HCT116 (cell line): ENCODE data around the gene NKX6-1. TPM values are rescaled to one million over a fixed set of nuclear protein-coding genes. Genes with fewer than 3 reads are reported as not detected.

Experiments used
- ATAC-seq: fragments of 200-7000 bp; cut with Tn5 transposase; 2 replicates; pipeline ENCODE4 v1.9.1; 2020; ENCODE audit warnings: mild to moderate bottlenecking, moderate library complexity
- BruUV-seq: library from RNA; stranded (reverse); fragments of 400-500 nt; replicated peaks from 2 replicates; lab custom pipeline; 2021; lab: Mats Ljungman, UMichigan
- CTCF ChIA-PET: fragments of 300-600 bp; sonication (Branson Sonifier 250); formaldehyde crosslinking; loops from one replicate; lab custom pipeline; 2021; ENCODE audit warnings: antibody characterized with exemption; lab: Charles Lee
- POLR2A ChIA-PET: fragments of 300-600, 350-600 bp; sonication (Branson Sonifier 250); formaldehyde crosslinking; loops from one replicate; lab custom pipeline; 2021; ENCODE audit warnings: antibody characterized with exemption; lab: Charles Lee
- RAD21 ChIA-PET, 2 experiments: fragments of 300-600 bp; sonication (Branson Sonifier 250); formaldehyde crosslinking; loops; one replicate each; lab custom pipeline; 2023; ENCODE audit warnings: low total read pairs in 2 of 2; ENCODE audit not compliant: uncharacterized antibody in 2 of 2, unreplicated experiment in 2 of 2, low non-redundant PET in 1 of 2; lab: Charles Lee
- DNase-seq: peaks from one replicate; pipeline ENCODE4 v3.0.0-alpha.2; 2010; ENCODE audit warnings: low read depth, low spot score
- H2AFZ ChIP-seq: fragments of 200-600 bp; shearing (Covaris generic), sonication (generic); 2 replicates; pipeline ENCODE4 v1.6.1; 2017; ENCODE audit warnings: low read depth, mixed run types, mixed read lengths, antibody characterized with exemption, low read length; ENCODE audit not compliant: poor library complexity, severe bottlenecking
- H3K27ac ChIP-seq: 2 replicates; pipeline ENCODE4 v1.5.1; 2012; ENCODE audit warnings: low read depth, low read length
- H3K27me3 ChIP-seq: fragments of 200-600 bp; sonication (generic); 2 replicates; pipeline ENCODE4 v1.6.1; 2016; ENCODE audit warnings: mixed run types, low read length, mixed read lengths; ENCODE audit not compliant: insufficient read depth
- H3K36me3 ChIP-seq, 2 experiments: fragments of 200-500 bp in 1 of 2; fragments of 200-600 bp in 1 of 2; sonication (Bioruptor generic) in 1 of 2; sonication (generic) in 1 of 2; 2 replicates each; pipeline versions ENCODE4 v1.5.1 to v1.6.1; 2014 to 2016; ENCODE audit warnings: low read length in 2 of 2, inconsistent platforms in 1 of 2, mixed read lengths in 1 of 2, mixed run types in 1 of 2; ENCODE audit not compliant: insufficient read depth in 2 of 2, control insufficient read depth in 1 of 2
- H3K4me1 ChIP-seq, 2 experiments: fragments of 200-600 bp in 1 of 2; sonication (generic) in 1 of 2; 2 replicates each; pipeline versions ENCODE4 v1.5.1 to v1.6.1; 2012 to 2017; ENCODE audit warnings: low read length in 2 of 2, inconsistent platforms in 1 of 2, mild to moderate bottlenecking in 1 of 2, mixed read lengths in 1 of 2, mixed run types in 1 of 2, moderate library complexity in 1 of 2; ENCODE audit not compliant: insufficient read depth in 2 of 2, control insufficient read depth in 1 of 2
- H3K4me2 ChIP-seq: fragments of 200-600 bp; sonication (generic); 2 replicates; pipeline ENCODE4 v1.6.1; 2017; ENCODE audit warnings: mixed run types, low read length, mixed read lengths
- H3K4me3 ChIP-seq, 2 experiments: fragments of 200-600 bp in 1 of 2; sonication (generic) in 1 of 2; replicated peaks in 1 of 2; 2 replicates each; pipeline ENCODE4 v1.5.1; 2011 to 2016; ENCODE audit warnings: low read length in 2 of 2, control low read depth in 1 of 2, low read depth in 1 of 2, mild to moderate bottlenecking in 1 of 2, mixed read lengths in 1 of 2, mixed run types in 1 of 2
- H3K79me2 ChIP-seq: fragments of 200-600 bp; sonication (generic); 2 replicates; pipeline ENCODE4 v1.6.1; 2017; ENCODE audit warnings: mild to moderate bottlenecking, mixed run types, low read length, moderate library complexity, mixed read lengths; ENCODE audit not compliant: insufficient read depth
- H3K9ac ChIP-seq: fragments of 200-600 bp; sonication (generic); 2 replicates; pipeline ENCODE4 v1.6.1; 2016; ENCODE audit warnings: low read length, mixed read lengths
- H3K9me2 ChIP-seq: fragments of 200-600 bp; sonication (generic), shearing (Covaris generic); 2 replicates; pipeline ENCODE4 v1.6.1; 2017; ENCODE audit warnings: mixed run types, mild to moderate bottlenecking, moderate library complexity; ENCODE audit not compliant: insufficient read depth
- H3K9me3 ChIP-seq, 2 experiments: fragments of 200-500 bp in 1 of 2; fragments of 200-600 bp in 1 of 2; sonication (Bioruptor generic) in 1 of 2; sonication (generic) in 1 of 2; 2 replicates each; pipeline ENCODE4 v1.6.1; 2014 to 2017; ENCODE audit warnings: low read length in 2 of 2, mixed read lengths in 2 of 2, inconsistent platforms in 1 of 2, low read depth in 1 of 2, mild to moderate bottlenecking in 1 of 2, mixed run types in 1 of 2, moderate library complexity in 1 of 2; ENCODE audit not compliant: control insufficient read depth in 1 of 2, insufficient read depth in 1 of 2
- H4K20me1 ChIP-seq: fragments of 200-600 bp; sonication (generic), shearing (Covaris generic); 2 replicates; pipeline ENCODE4 v1.6.1; 2017; ENCODE audit warnings: mixed run types, mild to moderate bottlenecking, moderate library complexity; ENCODE audit not compliant: insufficient read depth
- CEBPB ChIP-seq: IDR thresholded peaks from 2 replicates; pipeline ENCODE4 v1.6.1; 2012; ENCODE audit warnings: low read depth
- CTCF ChIP-seq, 3 experiments: fragments of 200-600 bp in 1 of 3; sonication (generic) in 1 of 3; IDR thresholded peaks in 2 of 3; conservative IDR thresholded peaks in 1 of 3; 2 replicates each; pipeline ENCODE4 v1.5.1; 2012 to 2017; ENCODE audit warnings: low read depth in 2 of 3, low read length in 2 of 3, antibody characterized with exemption in 1 of 3, borderline replicate concordance in 1 of 3, control low read depth in 1 of 3, mild to moderate bottlenecking in 1 of 3, mixed read lengths in 1 of 3, mixed run types in 1 of 3, moderate library complexity in 1 of 3; ENCODE audit not compliant: insufficient read depth in 1 of 3
- POLR2A ChIP-seq: IDR thresholded peaks from 2 replicates; pipeline ENCODE4 v1.7.0; 2011; ENCODE audit warnings: borderline replicate concordance; ENCODE audit not compliant: insufficient read depth, insufficient read length; ENCODE audit errors: extremely low read depth
- RAD21 ChIP-seq: IDR thresholded peaks from 2 replicates; pipeline ENCODE4 v1.6.1; 2012; ENCODE audit warnings: low read depth, mild to moderate bottlenecking
- SP1 ChIP-seq: IDR thresholded peaks from 2 replicates; pipeline ENCODE4 v1.6.1; 2012; ENCODE audit warnings: low read depth
- TCF7L2 ChIP-seq: IDR thresholded peaks from 2 replicates; pipeline ENCODE4 v1.7.0; 2011; ENCODE audit warnings: borderline replicate concordance, inconsistent platforms; ENCODE audit not compliant: insufficient read depth, insufficient read length; ENCODE audit errors: extremely low read depth
- YY1 ChIP-seq: IDR thresholded peaks from 2 replicates; pipeline ENCODE4 v1.6.1; 2011; ENCODE audit warnings: low read length, low read depth, moderate library complexity, mild to moderate bottlenecking; ENCODE audit not compliant: insufficient replicate concordance; ENCODE audit errors: extremely low read depth
- ZFX ChIP-seq: fragments of 450-650 bp; IDR thresholded peaks from 2 replicates; pipeline ENCODE4 v1.6.1; 2017
- ZNF274 ChIP-seq: fragments of 200-500 bp; sonication (Bioruptor generic); IDR thresholded peaks from 2 replicates; pipeline ENCODE4 v1.6.1; 2014; ENCODE audit warnings: mild to moderate bottlenecking, low read depth, low read length, inconsistent platforms
- intact Hi-C: fragments of 100-400 bp; cut with micrococcal nuclease; formaldehyde crosslinking; loops from 2 replicates; pipeline ENCODE4 v1.10.0; 2022
- total RNA-seq: library from RNA; stranded (reverse); gene quantifications from one replicate; pipeline ENCODE4 v1.2.1, GENCODE V29; 2021; ENCODE audit not compliant: unreplicated experiment

The NKX6-1 gene
- total RNA-seq, 1 experiment from 2014 or later, result 4.2 TPM

- Histone ChIP-seq H3K4me1 (no peaks in the 10 kb centered on the region), H3K4me2 (no peak overlapping the region), H3K9ac (no peak overlapping the region), H2AFZ (no peak overlapping the region), H3K9me3 (no peaks in the 10 kb centered on the region), H3K27ac (no peak overlapping the region), H3K27me3 (no peaks in the 10 kb centered on the region), H3K36me3 (no peaks in the 10 kb centered on the region), H3K4me3 (no peak overlapping the region), H3K79me2 (no peaks in the 10 kb centered on the region), H3K9me2 (no peaks in the 10 kb centered on the region), H4K20me1 (no peaks in the 10 kb centered on the region)
- DNase-seq, result no peak
- BruUV-seq, result no TSS peak
- POLR2A ChIA-PET, result no interaction called here
- TF ChIP-seq ZNF274 (no peak), CTCF (IDR thresholded peaks at IDR 0.05 in 2 of 3, conservative IDR thresholded peaks at IDR 0.05 in 1 of 3; ENCODE audit: borderline replicate concordance in 1 of 3, insufficient read depth in 1 of 3, low read depth in 2 of 3, low read length in 2 of 3) (peak; percentile 33 to 71 (median 66); a peak in 5 of 6 replicates), TCF7L2 (no peak), POLR2A (no peak), RAD21 (peak; percentile 50)
- ATAC-seq, result peak; percentile 72
- intact Hi-C loops, result no loop called here
- CTCF ChIA-PET, result interaction anchor here (0.7 to 2.3 kb wide), 22 partner anchors 8 to 806 kb away, joined by 3 to 22 read pairs (median 4); partner anchors contain the start of gene NKX6-1
- RAD21 ChIA-PET, result interaction anchor here in 1 of 2 experiments (1.0 kb wide), 1 partner anchor 15 kb away, joined by 3 read pairs; no protein-coding TSS in a partner anchor
Observed at GRCh38 chr4:84451546-84451945, 47.5 kb downstream of the NKX6-1 start.

- POLR2A ChIA-PET, result no interaction called here
- no TSS peak for BruUV-seq
- no peak for ATAC-seq
- RAD21 ChIA-PET, result no interaction called here
- H3K4me2 ChIP-seq, result no peak overlapping the region
- H3K9me2 ChIP-seq, result no peaks in the 10 kb centered on the region
- no peaks in the 10 kb centered on the region for H4K20me1 ChIP-seq
- no peaks in the 10 kb centered on the region for H3K4me1 ChIP-seq
- peaks cover 13% of the 10 kb centered on the region; the same call in 1 of the 2 replicates for H3K27me3 ChIP-seq
- intact Hi-C loops, result no loop called here
- no peak overlapping the region for H3K9ac ChIP-seq
- CTCF ChIA-PET, result no interaction called here
- no peaks in the 10 kb centered on the region for H3K9me3 ChIP-seq
- no peak for DNase-seq
- no peaks in the 10 kb centered on the region for H3K79me2 ChIP-seq
- TF ChIP-seq YY1 (no peak), ZNF274 (no peak), CEBPB (no peak), SP1 (no peak), ZFX (no peak), TCF7L2 (no peak)
- H2AFZ ChIP-seq, result no peak overlapping the region
- H3K36me3 ChIP-seq, result no peaks in the 10 kb centered on the region
- H3K4me3 ChIP-seq, result no peak overlapping the region
- no peak overlapping the region for H3K27ac ChIP-seq
Observed at GRCh38 chr4:84443523-84443922, 55.6 kb downstream of the NKX6-1 start.
